Brain microvascular endothelial cell (primary cell): ENCODE results near the gene GIMD1.
"Not testable (repeated sequence)": the region's sequence is repeated elsewhere in the genome, so short reads cannot be mapped to it uniquely, and the experiment has no call there.

ENCODE experiments used
- DNase-seq: peaks from one replicate; pipeline ENCODE4 v3.0.0-alpha.2; 2020
- H3K27ac ChIP-seq: fragments of 250-450 bp; sonication (Bioruptor Pico); 2 replicates; pipeline ENCODE4 v1.5.1; 2020; ENCODE audit warnings: mild to moderate bottlenecking, moderate library complexity
- H3K27me3 ChIP-seq: fragments of 250-450 bp; sonication (Bioruptor Pico); replicated peaks from 2 replicates; pipeline ENCODE4 v1.5.1; 2020; ENCODE audit warnings: mild to moderate bottlenecking
- H3K36me3 ChIP-seq: fragments of 250-450 bp; sonication (Bioruptor Pico); replicated peaks from 2 replicates; pipeline ENCODE4 v1.5.1; 2020; ENCODE audit warnings: mild to moderate bottlenecking
- H3K4me3 ChIP-seq: 2 replicates; pipeline ENCODE4 v1.5.1; 2011; ENCODE audit warnings: low read depth, mild to moderate bottlenecking, control low read depth, low read length, moderate library complexity
- in situ Hi-C: cut with HindIII; loops from 2 replicates; pipeline ENCODE4 v1.10.0; 2017; ENCODE audit warnings: low sequenced_read_pairs, low pct_ligation_motif_present
- TF ChIP-seq, protein P1 (sequence below): IDR thresholded peaks from 2 replicates; pipeline ENCODE4 v1.5.1; 2011; ENCODE audit warnings: low read depth, mild to moderate bottlenecking, moderate library complexity, low read length, control low read depth, inconsistent platforms; ENCODE audit errors: missing control alignments

The GIMD1 gene

DNA sequence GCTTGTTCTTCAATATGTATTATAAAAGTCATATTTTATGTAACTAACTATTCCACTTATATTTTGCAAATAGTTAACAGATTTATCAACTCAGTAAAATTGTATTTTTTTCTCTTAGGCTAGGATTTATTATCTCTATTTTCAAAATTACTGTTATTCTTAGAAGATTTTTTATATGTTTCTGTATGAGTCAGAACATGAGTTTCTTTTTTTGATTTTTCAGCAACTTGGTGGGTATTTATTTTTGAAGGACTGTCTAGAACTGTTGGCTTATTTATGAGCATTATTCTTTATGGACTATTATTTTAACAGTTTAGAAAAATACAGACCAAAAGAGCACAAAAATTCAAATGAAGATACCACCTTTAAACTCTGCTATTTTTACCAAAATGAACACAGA lies 45.5 kb downstream of the GIMD1 start:
- Histone ChIP-seq H3K36me3 (peaks cover 10% of the 10 kb centered on the region), H3K27me3 (no peaks in the 10 kb centered on the region), H3K4me3 (no peak overlapping the region), H3K27ac (no peak overlapping the region)
- TF ChIP-seq, protein P1, sequence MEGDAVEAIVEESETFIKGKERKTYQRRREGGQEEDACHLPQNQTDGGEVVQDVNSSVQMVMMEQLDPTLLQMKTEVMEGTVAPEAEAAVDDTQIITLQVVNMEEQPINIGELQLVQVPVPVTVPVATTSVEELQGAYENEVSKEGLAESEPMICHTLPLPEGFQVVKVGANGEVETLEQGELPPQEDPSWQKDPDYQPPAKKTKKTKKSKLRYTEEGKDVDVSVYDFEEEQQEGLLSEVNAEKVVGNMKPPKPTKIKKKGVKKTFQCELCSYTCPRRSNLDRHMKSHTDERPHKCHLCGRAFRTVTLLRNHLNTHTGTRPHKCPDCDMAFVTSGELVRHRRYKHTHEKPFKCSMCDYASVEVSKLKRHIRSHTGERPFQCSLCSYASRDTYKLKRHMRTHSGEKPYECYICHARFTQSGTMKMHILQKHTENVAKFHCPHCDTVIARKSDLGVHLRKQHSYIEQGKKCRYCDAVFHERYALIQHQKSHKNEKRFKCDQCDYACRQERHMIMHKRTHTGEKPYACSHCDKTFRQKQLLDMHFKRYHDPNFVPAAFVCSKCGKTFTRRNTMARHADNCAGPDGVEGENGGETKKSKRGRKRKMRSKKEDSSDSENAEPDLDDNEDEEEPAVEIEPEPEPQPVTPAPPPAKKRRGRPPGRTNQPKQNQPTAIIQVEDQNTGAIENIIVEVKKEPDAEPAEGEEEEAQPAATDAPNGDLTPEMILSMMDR: no peak
- no peak for DNase-seq
- in situ Hi-C loops: no loop called here

DNA sequence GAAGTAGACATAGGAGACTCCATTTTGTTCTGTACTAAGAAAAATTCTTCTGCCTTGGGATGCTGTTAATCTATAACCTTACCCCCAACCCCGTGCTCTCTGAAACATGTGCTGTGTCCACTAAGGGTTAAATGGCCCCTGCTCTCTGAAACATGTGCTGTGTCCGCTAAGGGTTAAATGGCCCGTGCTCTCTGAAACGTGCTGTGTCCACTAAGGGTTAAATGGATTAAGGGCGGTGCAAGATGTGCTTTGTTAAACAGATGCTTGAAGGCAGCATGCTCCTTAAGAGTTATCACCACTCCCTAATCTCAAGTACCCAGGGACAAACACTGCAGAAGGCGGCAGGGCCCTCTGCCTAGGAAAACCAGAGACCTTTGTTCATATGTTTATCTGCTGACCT lies 46.8 kb downstream of the GIMD1 start:
- in situ Hi-C loops, DNase-seq, H3K27me3 ChIP-seq, H3K4me3 ChIP-seq, H3K36me3 ChIP-seq, H3K27ac ChIP-seq: not testable (repeated sequence)

DNA sequence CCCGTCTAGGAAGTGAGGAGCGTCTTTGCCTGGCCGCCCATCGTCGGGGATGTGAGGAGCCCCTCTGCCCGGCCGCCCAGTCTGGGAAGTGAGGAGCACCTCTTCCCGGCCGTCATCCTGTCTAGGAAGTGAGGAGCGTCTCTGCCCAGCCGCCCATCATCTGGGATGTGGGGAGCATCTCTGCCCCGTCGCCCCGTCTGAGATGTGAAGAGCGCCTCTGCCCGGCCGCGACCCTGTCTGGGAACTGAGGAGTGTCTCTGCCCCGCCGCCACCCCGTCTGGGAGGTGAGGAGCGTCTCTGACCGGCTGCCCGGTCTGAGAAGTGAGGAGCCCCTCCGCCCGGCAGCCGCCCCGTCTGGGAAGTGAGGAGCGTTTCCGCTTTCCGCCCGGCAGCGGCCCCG lies 47.4 kb downstream of the GIMD1 start:
- H3K27me3 ChIP-seq, H3K36me3 ChIP-seq, H3K4me3 ChIP-seq, H3K27ac ChIP-seq, in situ Hi-C loops, DNase-seq: not testable (repeated sequence)

DNA sequence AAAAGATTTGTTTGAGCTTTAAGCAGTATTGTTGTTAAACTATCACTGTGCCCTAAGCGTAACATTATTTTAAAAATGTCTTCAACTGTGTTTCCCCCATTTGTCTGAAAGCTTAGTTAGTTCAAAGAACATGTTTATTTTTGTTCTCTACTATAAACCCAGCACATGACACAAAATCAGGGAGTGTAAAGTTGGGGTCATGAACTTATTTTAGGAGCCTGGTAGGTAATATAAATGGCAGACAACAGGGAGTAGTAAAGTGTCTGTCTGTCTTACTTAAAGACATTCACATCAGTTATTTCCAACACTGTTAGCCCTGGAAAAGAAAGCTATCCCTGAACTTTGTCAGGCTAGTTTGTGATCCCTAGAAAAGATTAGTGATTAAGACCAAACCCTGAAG lies 48.3 kb downstream of the GIMD1 start:
- in situ Hi-C loops: no loop called here
- TF ChIP-seq, protein P1: no peak
- Histone ChIP-seq H3K27me3 (no peaks in the 10 kb centered on the region), H3K4me3 (no peak overlapping the region), H3K27ac (no peak overlapping the region), H3K36me3 (no peaks in the 10 kb centered on the region)
- DNase-seq: no peak

DNA sequence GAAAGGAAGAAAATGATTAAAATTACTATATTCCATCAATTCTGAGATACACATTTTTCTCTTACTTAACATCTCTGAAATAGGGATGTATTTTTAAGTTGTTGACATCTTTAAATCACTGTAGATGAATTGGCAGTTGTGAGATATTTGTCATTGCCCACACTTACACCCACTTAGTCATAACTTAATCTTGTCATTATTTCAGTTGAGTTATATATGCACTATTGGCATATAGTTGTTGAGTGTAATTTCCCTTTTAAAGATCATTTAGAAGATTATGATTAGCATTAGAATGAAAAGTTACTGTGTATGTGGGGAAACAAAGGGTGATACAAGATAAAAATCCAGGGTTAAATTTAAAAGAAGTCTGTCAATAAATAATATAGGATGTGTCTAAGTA lies 50.1 kb downstream of the GIMD1 start:
- Histone ChIP-seq H3K27me3 (no peaks in the 10 kb centered on the region), H3K27ac (no peak overlapping the region), H3K36me3 (no peaks in the 10 kb centered on the region), H3K4me3 (no peak overlapping the region)
- DNase-seq: no peak
- in situ Hi-C loops: no loop called here
- TF ChIP-seq, protein P1: no peak

DNA sequence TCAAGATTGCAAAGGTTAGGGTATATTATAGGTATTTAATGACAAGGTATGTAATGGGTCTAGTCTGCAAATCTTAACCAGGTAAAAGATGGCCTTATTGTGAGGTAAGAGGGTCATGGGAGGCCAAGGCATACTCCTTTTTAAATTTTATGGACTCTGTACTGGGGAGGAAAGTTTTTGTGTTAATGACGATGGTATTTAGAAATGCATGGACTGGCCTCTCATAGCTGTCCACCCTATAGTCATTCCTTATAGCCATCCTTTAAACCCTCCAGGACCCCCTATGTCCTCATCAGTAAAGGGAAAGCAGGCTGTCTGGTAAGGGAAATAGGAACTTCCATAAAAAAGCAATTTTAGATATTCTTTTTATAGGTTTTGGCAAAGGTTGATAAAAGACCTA lies 50.8 kb downstream of the GIMD1 start:
- in situ Hi-C loops: no loop called here
- TF ChIP-seq, protein P1: no peak
- H3K36me3 ChIP-seq: no peaks in the 10 kb centered on the region
- DNase-seq: no peak
- no peaks in the 10 kb centered on the region for H3K27me3 ChIP-seq
- H3K27ac ChIP-seq: no peak overlapping the region
- peak overlapping the region; percentile 79 for H3K4me3 ChIP-seq

DNA sequence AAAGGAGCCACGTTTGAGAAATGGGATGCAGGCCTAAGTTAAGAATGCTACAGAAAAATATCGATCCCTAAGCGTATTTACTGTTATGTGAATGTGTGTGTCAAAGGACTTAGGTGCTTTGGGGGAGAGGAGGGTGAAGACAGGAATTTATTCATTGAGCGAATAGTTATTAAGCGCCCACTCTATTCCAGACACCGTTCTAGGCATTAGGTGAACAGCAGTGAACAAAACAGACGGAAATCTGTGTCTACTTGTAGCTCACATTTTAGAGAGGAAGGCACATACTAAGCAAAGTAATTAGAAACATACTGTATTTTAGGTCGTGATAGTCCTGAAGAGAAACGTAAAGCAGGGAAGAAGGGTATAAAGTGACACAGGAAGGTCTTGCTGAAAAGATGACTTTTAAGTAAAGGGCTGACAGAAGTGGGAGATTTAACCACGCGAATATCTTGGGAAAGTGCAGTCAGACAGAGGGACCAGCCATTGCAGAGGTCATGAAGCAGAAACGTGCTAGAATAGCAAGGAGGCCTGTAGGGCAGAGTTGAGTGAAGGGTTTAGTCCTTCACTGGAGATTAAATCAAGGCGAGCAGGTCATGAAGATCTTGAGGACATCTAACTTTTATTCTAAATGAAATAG lies 51.7 kb downstream of the GIMD1 start:
- Histone ChIP-seq H3K27me3 (no peaks in the 10 kb centered on the region), H3K4me3 (peak overlapping the region; percentile 79), H3K36me3 (no peaks in the 10 kb centered on the region), H3K27ac (peak overlapping the region; percentile 98)
- in situ Hi-C loops: no loop called here
- TF ChIP-seq, protein P1: no peak
- DNase-seq: peak; percentile 3
